HG03064 (cell line): Measurements from ENCODE around the gene TXNDC15.

Experiments used
- ATAC-seq: cut with Tn5 transposase; IDR thresholded peaks from one replicate; pipeline ENCODE4 v1.9.1; 2021; ENCODE audit warnings: low read depth; ENCODE audit not compliant: unreplicated experiment

TXNDC15 gene

DNA sequence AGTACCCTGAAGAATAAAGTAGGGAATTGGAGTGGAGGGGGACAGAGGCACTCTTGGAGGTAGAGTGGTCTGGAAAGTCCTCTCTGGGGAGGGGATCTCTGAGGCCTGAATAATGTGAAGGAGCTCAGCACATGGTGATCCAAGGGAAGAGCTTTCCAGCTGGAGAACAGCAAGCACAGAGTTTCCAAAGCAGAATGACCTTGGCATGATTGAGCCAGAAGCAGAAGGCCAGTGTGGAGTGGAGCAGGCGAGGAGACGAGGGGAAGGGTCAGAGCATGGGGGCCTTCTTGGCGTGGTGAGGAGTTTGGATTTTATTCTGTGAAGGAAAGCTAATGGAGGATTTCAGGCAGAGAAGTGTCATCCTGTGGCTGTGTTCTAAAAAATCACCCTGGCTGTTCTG is 39.1 kb downstream of the TXNDC15 start:
- ATAC-seq = no peak

DNA sequence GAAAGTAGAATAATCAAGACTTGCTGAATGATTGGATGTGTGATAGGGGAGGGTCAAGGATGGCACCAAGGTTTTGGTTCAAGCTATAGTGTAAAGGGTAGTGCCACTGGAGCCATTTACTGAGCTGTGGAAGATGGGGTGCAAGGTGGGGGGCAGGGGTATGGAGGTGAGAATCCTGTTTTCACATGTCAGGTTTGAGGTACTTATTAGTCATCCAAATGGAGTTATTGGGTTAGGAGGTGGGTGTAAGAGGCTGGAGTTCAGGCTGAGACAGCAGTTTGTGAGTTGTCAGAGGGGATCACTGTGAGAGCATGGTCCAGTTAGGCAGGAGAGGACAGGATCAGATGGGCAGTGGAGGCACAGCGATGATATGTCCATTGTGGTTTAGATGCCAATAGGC is 39.6 kb downstream of the TXNDC15 start:
- no peak for ATAC-seq

DNA sequence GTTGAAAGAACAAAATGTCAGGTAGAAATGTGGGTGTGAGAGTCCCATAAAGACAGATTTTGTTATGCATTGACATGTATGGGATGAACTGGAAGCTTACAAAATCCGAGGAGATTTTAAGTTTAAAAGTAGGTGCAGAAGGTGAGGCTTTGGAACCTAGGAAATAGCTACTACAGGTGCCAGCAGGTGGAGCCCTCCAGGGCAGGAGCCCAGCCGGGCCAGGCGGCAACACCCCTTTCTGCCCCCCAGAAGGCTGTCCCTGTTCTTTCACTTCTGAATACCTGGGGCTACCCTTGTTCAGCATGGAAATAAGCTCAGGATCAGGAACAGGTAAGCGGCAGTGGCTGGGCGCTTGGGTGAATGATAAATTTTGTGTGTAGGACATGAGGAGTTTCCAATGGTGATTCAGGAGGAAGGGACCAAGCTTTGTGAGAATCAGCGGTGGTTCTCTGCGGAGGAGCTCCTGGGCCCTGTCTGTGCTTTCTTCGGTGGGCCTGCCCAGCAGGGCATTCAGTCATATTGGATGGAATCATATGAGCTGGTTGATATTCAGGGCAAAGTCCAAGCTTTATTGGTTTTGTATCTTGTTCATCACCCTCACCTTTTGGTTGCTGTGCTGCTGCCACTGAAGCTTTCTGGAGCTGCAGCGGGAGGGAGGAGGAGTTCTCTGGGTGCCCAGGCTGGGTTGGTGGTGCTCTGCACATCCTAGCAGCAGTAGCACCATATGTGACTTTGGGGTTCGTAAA is 43.1 kb downstream of the TXNDC15 start:
- no peak for ATAC-seq

DNA sequence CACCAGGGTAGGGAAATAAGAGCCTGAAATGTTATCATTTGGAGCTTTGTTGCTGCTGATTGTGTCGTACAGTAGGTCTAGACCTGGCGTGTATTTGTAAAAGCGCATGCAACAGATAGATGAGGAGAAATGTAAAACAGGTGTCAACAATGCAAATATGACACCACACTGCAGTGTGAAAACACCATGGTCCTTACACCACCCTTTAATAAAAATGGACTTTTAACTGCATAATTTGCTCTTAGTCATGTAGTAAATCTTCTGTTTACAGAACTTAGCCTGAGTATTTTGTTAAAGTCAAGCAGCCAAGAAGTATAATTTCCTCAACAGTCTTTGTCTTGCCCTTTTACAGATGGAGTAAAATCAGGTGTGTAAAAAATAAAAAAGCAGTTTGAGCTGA is 44.7 kb downstream of the TXNDC15 start:
- ATAC-seq = no peak

DNA sequence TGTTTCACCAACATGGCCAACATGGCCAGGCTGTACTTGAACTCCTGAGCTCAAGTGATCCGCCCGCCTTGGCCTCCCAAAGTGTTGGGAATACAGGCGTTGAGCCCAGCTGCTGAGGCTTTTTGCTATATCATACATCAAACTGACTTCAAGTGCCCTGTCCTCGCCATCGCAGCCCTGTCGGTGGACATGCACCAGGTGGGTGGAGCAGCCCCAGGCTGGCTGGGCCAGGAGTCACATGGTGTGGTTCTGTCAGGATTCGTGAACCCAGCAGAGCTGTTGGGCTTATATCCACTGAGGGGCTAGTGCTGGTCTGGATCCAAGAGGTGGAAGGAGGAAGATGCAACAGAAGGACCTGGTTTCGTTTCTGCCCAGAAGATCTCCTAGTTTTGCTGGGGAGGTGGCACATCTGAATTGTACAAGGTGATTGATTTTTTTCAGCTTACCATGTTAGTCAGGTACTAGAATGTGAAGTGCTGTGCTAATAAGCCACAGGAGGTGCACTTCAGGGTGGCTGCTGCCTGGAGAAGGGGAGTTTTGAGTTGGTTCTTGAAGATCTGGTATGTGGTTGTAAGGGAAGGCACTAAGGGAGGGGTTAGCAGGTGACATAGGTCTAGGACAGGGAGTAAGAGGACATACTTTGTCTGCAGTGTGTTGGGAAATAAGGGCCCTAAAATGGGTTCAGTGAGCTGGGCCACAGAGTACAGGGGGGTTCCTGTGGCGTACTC is 46.8 kb downstream of the TXNDC15 start:
- ATAC-seq = no peak

DNA sequence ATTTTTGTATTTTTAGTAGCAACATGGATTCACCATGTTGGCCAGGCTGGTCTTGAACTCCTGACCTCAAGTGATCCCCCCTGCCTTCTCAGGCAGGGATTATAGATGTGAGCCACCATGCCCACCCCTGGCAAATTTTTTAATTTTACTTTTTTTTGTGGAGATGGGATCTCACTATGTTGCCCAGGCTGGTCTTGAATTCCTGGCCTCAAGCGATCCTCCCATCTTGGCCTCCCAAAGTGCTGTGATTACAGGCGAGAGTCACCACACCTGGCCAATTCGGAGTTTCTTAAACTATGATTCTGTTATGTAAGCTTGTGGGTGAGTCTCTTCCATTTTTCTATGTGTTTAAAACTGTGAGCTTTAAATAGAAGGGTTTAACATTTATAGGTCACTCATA is 58.3 kb downstream of the TXNDC15 start:
- no peak for ATAC-seq

DNA sequence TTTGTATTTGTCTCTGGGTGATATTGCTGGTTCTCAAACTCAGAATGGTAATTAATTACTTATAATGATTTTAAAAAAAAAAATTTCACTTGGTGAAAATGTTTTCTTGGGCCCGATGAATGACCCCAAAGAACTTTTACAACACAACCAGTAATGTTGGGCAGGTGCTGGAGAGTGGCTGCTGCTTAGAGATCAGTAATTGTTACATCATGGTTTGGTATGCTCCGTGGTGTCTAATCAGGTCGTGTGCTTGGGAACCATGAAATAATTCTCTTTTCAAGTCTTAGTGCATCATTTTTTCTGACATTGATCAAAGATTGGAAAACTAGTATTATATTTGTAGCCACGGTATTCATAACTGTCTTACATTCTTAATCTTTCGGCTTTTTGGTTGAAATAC is 60.0 kb downstream of the TXNDC15 start:
- no peak for ATAC-seq

DNA sequence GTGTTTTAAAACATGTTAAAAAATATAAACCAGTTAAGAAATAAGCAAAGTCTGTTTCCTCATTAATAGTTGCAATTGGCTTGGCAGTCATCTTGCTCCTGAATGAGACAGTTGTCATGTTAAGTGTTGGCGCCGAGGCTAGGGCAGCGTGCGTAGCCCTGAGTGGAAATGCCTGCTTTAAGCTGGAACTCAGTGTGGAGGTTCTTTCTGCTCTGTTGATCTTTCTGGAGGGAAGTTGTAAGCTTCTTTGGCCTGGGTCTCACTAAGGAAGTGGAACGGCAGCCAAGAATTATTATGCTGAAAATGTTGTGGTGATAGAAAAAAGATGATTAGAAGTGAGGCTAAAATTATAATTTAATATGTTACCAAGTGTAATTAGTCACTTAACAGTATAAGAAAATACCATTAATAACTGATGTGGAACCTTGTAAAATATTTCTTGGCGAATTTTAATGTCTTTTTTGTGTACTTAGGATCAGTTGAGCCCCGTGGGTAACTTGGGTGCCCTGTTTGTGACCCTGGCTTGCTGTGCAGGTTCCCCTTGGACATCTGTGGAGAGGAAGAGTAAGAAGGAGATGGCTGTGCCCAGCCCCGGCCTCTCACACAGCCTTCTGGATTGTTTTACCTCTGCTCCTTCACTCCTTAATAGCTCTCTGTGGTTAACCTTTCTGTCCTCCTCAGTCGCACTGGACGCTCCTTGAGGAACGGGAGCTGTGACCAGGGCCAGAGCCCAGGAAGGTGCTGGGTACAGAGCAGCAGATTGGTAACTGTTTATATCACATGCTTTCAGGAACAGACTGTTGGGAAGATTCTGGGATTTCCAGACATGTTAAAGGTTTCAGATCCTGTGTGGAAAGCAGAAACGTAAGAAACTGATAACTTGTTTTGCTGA is 61.8 kb downstream of the TXNDC15 start:
- ATAC-seq = no peak

DNA sequence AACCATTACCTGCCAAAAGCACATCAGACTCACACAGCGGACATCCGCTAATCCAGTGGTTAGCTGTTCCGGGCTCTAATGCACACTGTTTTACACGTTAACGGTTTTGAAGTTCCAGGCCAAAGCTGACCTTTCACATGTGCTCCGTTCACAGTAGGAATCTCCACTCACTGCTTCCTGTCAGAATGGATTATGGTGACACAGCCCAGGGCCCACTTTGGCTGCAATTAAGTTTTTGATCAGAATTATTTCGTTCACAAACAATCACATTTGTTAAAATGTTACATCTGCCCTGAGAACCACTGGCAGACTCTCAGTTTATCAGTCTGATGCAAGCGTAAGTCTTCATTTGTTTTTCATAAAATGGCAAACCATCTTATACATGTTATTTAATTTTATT is 63.4 kb downstream of the TXNDC15 start:
- ATAC-seq = no peak

DNA sequence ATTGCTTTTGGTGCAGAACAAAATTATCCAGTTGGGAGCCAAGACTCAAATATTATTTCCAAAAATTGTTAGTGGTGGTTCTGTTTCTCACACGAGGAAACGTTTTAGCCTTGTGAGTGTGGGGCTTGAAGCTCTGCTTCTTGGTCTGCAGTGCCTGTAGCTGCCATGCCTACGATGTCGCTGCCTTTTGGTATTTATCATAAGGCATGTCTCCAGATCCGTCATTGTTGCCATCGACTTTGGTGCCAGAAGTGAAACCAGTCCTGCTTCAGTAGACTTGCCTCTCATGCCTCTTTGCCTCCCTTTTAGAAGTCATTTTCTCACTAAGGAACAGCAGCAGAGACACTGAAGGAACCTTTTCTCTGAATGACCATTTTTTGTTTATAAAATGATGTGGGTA is 63.9 kb downstream of the TXNDC15 start:
- ATAC-seq = no peak

DNA sequence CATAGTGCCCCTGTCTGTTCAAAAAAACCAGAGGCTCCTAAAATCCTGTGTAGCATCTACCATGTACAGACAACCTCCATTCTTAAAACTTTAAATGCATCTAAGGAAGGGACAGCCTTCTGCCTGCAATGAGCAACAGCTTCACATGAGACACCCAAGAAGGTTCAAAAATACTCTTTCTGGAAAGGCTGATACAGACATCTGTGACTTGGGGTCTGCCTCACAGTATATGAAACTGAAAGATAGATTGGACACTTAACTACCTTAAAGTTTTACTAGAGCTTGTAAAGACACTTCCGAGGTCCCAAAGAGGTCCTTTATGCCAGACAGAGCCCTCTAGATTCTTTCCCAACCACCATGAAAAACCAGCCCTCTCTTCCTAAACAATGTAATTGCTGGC is 65.3 kb downstream of the TXNDC15 start:
- no peak for ATAC-seq

DNA sequence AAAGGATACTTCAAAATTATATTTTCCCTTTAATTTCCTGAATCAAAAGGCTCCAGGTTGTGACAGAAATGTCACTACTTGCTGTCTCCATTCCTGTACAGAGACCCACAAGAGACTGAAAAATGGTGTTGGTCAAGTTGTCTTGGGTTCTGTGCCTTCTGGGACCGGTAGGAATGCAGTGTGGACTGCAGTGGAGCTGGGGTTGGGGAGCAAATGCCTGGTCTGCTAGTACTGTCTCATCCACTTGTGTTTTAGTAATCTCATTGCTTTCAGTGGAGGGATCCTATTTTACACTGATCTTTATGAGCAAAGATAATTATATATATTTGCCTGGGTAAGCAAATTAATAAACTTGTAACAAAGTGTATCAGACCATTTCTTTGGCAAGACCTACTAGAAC is 69.4 kb downstream of the TXNDC15 start:
- no peak for ATAC-seq

DNA sequence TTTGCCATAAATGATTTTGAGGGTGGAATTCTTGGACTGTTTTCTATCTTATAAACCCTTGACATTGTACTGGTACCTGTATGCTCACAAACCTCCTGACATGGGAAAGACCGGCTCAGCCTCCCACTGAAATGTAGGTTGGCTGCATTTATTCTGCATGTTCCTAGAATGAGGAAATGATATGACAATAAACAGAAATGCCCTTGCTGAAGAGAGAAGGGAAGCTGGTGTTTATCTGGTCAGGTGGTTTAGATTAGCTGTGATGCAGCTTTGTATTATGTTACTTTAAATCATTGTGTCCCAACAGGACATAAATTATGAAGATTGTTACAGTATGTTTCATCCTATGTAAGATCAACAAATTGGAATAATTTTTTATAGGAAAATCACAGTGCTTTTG is 70.5 kb downstream of the TXNDC15 start:
- no peak for ATAC-seq

DNA sequence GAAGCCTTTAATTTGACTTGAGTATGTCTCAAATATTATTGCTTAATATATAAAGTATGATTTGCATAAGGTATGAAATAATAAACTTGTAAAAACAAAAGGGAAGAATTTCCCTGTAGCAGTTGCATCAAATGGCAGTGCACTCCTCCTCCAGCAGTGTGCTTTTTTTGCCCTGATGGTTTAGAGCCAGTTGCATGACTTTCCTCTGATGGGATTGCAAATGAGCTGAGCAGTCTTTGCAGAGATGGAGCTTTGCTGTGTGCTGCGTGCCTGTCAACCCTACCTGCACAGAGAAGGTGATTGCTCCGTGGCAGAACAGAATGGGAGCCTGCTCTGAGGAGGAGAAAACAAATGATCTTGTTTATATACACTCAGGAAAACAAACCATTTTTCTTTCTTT is 70.9 kb downstream of the TXNDC15 start:
- no peak for ATAC-seq

DNA sequence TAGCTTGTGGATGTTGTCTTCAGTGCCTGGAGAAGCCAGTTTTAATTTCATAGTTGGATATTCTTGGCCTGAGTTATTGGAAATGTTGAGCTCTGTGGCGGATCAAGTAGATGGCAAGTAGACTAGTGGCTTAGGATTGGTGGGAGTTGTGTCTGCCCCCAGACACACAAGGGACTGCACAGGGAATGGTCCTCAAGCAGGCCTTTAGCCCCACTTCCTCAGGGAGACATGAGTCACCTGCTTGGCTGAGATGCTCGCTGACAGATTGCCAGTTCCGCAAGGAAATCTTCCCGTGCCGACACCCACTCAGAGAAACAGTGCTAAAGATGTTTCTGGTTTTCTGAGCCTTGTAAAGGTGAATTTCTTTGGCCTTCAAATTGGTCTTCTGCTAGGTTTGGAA is 74.7 kb downstream of the TXNDC15 start:
- ATAC-seq = no peak

DNA sequence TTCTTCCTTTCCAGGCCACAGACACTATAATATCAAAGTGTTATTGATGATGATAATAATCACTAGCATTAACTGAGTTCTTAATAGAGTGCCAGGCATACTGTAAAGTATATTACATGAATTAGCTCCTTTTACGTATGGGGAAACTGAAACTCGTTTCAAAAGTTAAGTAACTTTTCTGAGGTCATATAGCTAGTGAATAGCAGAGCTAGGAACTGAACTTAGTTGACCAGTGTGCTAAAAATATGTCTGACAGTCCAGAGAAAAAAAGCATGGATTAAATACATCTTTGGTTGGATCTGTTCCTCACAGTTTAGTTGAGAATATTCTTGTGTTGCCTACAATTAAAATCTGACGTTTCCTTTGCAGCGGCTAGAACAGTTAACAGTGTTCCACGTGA is 75.1 kb downstream of the TXNDC15 start:
- no peak for ATAC-seq
